ENCODE results near the gene ADCY2. TPM values are rescaled to one million over a fixed set of nuclear protein-coding genes. Genes with fewer than 3 reads are reported as not detected.

ADCY2 gene
- total RNA-seq, 4 donors from 2014 or later, result 4.8 to 9.1 (median 5.7) TPM

- WGBS, result 85% methylated on average over 10 of the region's 10 CpGs
- intact Hi-C loops (cut with DNase I), result no loop called here
- Histone ChIP-seq H3K36me3 (peaks cover 0 to 15% (median 3%) of the 10 kb centered on the region in 4 donors), H3K9me3 (no peaks in the 10 kb centered on the region), H3K27ac (replicated peaks in 1 of 4) (no peak overlapping the region), H3K4me1 (peaks cover 0 to 3% (median 0%) of the 10 kb centered on the region in 4 donors), H3K27me3 (no peaks in the 10 kb centered on the region), H3K4me3 (no peak overlapping the region)
- DNase-seq (ENCODE audit: extremely low spot score), result no peak
- TF ChIP-seq POLR2AphosphoS5 (IDR thresholded peaks at IDR 0.05) (no peak), POLR2A (IDR thresholded peaks at IDR 0.05; ENCODE audit: low read depth) (no peak), EP300 (IDR thresholded peaks at IDR 0.05) (no peak)
- TF ChIP-seq, protein P1, sequence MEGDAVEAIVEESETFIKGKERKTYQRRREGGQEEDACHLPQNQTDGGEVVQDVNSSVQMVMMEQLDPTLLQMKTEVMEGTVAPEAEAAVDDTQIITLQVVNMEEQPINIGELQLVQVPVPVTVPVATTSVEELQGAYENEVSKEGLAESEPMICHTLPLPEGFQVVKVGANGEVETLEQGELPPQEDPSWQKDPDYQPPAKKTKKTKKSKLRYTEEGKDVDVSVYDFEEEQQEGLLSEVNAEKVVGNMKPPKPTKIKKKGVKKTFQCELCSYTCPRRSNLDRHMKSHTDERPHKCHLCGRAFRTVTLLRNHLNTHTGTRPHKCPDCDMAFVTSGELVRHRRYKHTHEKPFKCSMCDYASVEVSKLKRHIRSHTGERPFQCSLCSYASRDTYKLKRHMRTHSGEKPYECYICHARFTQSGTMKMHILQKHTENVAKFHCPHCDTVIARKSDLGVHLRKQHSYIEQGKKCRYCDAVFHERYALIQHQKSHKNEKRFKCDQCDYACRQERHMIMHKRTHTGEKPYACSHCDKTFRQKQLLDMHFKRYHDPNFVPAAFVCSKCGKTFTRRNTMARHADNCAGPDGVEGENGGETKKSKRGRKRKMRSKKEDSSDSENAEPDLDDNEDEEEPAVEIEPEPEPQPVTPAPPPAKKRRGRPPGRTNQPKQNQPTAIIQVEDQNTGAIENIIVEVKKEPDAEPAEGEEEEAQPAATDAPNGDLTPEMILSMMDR (IDR thresholded peaks at IDR 0.05), result no peak
These were observed 432.3 kb downstream of the ADCY2 start for GRCh38 chr5:7828269-7828668.

GRCh38 chr5:7834982-7835381, 439.0 kb downstream of the ADCY2 start:
- H3K9me3 ChIP-seq, result no peaks in the 10 kb centered on the region
- intact Hi-C loops (cut with DNase I), result no loop called here
- no peak for DNase-seq (ENCODE audit: extremely low spot score)
- no peaks in the 10 kb centered on the region for H3K4me1 ChIP-seq
- H3K27ac ChIP-seq (replicated peaks in 1 of 4), result no peak overlapping the region
- TF ChIP-seq EP300 (IDR thresholded peaks at IDR 0.05) (no peak), POLR2A (IDR thresholded peaks at IDR 0.05; ENCODE audit: low read depth) (no peak), POLR2AphosphoS5 (IDR thresholded peaks at IDR 0.05) (no peak)
- TF ChIP-seq, protein P1 (IDR thresholded peaks at IDR 0.05), result no peak
- H3K36me3 ChIP-seq, result no peaks in the 10 kb centered on the region
- H3K4me3 ChIP-seq, result no peak overlapping the region
- 93% methylated on average over 4 of the region's 4 CpGs for WGBS
- no peaks in the 10 kb centered on the region for H3K27me3 ChIP-seq

- no peak for DNase-seq (ENCODE audit: extremely low spot score)
- WGBS, result 15% methylated on average over 3 of the region's 3 CpGs
- Histone ChIP-seq H3K4me3 (no peak overlapping the region), H3K4me1 (no peaks in the 10 kb centered on the region), H3K27ac (replicated peaks in 1 of 4) (no peak overlapping the region), H3K9me3 (no peaks in the 10 kb centered on the region), H3K36me3 (no peaks in the 10 kb centered on the region), H3K27me3 (no peaks in the 10 kb centered on the region)
- TF ChIP-seq EP300 (IDR thresholded peaks at IDR 0.05), result no peak
- TF ChIP-seq POLR2A (IDR thresholded peaks at IDR 0.05; ENCODE audit: low read depth), result no peak
- TF ChIP-seq, protein P1 (IDR thresholded peaks at IDR 0.05), result no peak
- TF ChIP-seq POLR2AphosphoS5 (IDR thresholded peaks at IDR 0.05), result no peak
- intact Hi-C loops (cut with DNase I), result no loop called here
These were observed 441.5 kb downstream of the ADCY2 start for GRCh38 chr5:7837403-7837802.

GRCh38 chr5:7842531-7842930, 446.6 kb downstream of the ADCY2 start:
- H3K9me3 ChIP-seq, result no peaks in the 10 kb centered on the region
- TF ChIP-seq EP300 (IDR thresholded peaks at IDR 0.05), result no peak
- no peak for TF ChIP-seq POLR2AphosphoS5 (IDR thresholded peaks at IDR 0.05)
- TF ChIP-seq, protein P1 (IDR thresholded peaks at IDR 0.05), result no peak
- no peak for TF ChIP-seq POLR2A (IDR thresholded peaks at IDR 0.05; ENCODE audit: low read depth)
- no peak overlapping the region for H3K27ac ChIP-seq (replicated peaks in 1 of 4)
- no peak for DNase-seq (ENCODE audit: extremely low spot score)
- H3K4me1 ChIP-seq, result no peaks in the 10 kb centered on the region
- H3K27me3 ChIP-seq, result peaks cover 0 to 25% (median 4%) of the 10 kb centered on the region in 4 donors
- H3K4me3 ChIP-seq, result no peak overlapping the region
- intact Hi-C loops (cut with DNase I), result no loop called here
- WGBS, result 75% methylated on average over 2 of the region's 2 CpGs
- H3K36me3 ChIP-seq, result no peaks in the 10 kb centered on the region

GRCh38 chr5:7844901-7845300, 449.0 kb downstream of the ADCY2 start:
- TF ChIP-seq POLR2A (IDR thresholded peaks at IDR 0.05; ENCODE audit: low read depth) (no peak), POLR2AphosphoS5 (IDR thresholded peaks at IDR 0.05) (no peak), EP300 (IDR thresholded peaks at IDR 0.05) (no peak)
- TF ChIP-seq, protein P1 (IDR thresholded peaks at IDR 0.05), result no peak
- no peak overlapping the region for H3K27ac ChIP-seq (replicated peaks in 1 of 4)
- H3K36me3 ChIP-seq, result no peaks in the 10 kb centered on the region
- DNase-seq (ENCODE audit: extremely low spot score), result peak; percentile 70
- intact Hi-C loops (cut with DNase I), result no loop called here
- peaks cover 5 to 9% (median 6%) of the 10 kb centered on the region in 4 donors for H3K4me1 ChIP-seq
- H3K9me3 ChIP-seq, result no peaks in the 10 kb centered on the region
- H3K4me3 ChIP-seq, result no peak overlapping the region
- peaks cover 0 to 47% (median 11%) of the 10 kb centered on the region in 4 donors for H3K27me3 ChIP-seq
